Lung microvascular endothelial cell (primary cell): Measurements from ENCODE around the gene ATP2B3. TPM values are rescaled to one million over a fixed set of nuclear protein-coding genes. Genes with fewer than 3 reads are reported as not detected.

Experiments used
- DNase-seq, 2 donors: peaks; one replicate each; pipeline versions ENCODE4 v3.0.0 to v3.0.0-alpha.2; 2010; ENCODE audit warnings: low read depth in 2 of 2
- total RNA-seq: library from RNA; depleted of rRNA; stranded (reverse); fragments of >200 nt; gene quantifications from 2 replicates; pipeline ENCODE4 v1.2.1, GENCODE V29; 2014

ATP2B3 gene
- total RNA-seq, 1 donor from 2014 or later, result not detected

DNA sequence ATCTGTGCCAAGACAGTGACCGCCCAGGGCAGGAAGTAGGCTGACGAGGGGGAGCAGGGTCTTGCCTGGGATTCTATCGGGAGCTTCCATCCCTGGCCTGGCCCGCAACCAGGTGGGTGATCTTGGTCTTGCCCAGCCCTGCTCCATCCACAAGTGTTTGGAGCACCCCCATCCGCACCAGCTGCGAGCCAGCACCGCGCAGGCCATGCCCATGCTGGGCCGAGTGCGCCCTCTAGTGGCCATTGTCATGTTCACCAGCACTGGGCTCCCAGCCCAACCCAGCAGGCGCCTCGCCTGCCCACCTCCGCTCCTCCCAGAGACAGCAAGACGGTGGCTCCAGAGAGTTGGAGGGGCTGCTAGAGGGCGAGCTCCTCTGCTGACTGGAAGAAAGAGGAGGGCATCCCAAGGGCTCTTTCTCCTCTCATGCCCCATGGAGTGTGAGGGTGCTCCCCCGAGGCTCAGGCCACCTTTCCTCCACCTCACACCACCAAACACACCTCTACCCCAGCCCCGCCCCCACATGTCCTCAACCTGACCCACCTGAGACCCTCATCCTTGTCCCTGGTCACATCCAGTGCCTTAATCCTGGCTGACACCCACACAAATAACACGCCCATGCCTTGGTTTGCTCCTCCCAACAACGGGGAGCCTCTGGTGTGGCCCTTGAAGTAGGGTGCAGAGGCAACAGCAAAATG, 9.8 kb upstream of the ATP2B3 start:
- peak; percentile 65 to 78 for DNase-seq

DNA sequence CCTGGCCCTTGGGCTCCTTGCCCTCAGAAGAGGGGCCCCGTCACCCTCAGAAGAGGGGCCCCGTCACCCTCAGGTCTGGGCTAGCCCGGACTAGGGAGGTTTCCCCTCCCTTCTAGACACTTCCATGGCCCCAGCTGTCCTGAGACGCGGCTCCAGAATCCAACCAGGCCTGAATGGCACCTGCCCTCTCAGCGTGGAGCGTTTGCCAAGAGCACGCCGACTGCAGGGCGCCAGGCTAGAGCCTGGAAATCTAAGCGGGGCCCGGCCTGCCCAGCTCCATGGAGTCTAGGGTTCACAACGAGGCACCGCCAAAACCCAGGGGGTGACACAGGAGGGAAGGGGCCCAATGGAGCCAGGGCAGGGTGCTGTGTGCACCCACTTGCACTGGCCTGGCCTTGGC, 7.8 kb upstream of the ATP2B3 start:
- no peak for DNase-seq

DNA sequence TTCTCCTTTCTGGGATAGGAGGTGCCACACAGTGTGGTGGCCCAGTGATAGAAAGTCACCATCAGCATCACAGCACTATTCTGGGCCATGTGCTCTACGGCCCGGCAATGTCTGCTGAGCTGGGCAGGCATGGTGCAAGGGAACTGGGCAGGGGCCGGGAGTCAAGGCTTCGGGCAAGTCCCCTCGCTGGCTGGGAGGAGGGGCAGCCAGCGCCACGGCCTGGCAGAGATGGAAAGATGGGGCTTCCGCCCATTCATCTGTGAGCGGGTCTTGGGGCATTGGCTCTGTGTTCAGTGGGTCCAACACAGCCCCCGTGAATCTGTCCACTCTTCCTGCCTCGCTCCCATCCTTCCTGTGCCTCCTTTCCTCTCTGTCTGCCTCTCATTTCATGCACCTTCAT, 7.1 kb upstream of the ATP2B3 start:
- no peak for DNase-seq

DNA sequence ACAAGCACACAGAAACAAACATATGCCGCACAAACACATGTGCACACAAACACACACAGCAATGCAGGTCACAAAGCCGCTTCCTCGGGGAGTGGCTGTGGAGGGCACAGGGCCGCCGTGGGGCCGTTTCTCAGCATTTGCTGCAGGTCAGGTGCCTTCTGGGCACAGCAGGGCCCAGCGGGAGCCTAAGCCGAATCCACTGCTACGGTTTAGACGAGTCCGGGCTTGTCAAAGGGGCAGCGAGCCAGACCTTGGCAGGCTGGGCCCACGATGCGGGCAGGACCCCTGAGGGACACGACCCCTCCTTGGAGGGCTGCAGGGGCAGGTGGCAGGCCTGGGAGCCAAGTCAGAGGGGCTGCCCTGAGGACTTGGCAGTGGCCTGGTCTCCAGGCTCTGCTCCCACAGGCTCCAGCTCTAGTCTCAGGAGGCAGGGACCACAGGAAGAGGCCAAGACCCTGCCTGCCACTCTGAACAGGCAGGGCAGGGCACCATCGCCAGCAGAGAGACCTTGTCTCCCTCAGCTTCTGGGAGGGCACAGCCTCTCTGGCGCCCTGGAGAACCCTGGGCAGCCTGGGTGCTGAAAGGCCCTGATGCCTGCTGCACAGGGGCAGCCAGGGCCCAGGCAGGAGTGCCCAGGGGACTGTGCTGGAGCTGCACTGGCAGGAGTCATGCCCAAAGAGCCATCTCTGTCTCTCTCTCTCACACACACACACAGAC, 5.5 kb upstream of the ATP2B3 start:
- no peak for DNase-seq

DNA sequence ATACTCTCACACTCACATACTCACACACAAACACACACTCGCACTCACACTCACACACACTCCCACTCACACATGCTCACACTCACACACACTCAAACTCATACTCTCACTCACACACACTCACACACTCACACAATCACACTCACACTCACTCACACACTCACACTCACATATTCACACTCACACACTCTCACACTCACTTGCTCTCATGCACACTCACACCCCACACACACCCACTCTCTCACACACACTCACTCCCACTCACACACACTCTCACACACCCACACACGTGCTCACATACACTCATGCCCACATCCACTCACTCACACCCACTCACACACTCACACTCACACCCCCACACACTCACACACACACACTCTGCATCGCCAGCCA, 4.9 kb upstream of the ATP2B3 start:
- DNase-seq, result no peak

DNA sequence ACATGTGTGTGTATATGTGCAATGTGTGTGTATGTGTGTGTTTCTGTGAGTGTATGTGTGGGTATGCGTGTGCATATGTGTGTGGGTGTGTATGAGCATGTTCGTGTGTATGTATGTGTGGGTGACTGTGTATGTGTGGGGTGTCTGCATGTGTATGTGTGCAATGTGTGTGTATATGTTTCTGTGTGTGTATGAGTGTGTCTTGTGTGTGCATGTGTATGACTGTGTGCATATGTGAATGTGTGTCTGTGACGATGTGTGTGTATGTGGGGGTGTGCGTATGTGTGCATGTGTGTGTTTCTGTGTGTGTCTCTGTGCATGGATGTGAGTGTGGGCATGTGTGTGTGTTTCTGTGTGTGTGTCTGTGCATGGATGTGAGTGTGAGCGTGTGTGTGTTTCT, 4.2 kb upstream of the ATP2B3 start:
- DNase-seq, result no peak

DNA sequence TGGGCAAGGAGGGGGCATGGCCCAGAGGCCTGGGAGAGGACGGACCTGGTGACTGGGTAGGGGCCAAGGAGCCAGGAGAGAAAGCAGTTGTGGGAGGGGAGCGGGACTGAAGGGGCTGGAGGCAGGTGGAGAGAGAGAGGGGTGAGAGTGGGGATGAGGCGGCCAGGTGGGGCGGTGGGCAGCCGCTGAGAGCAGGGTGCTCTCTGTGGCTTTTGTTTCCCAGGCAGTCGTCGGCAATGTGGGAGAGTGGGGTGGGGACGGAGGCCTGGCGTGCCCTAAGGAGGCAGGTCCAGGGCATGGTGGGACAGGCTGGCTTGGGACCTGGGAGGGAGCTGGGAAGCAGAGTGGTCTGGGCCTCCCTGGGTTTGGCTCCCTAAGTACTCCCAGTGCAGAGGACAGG, 3.2 kb upstream of the ATP2B3 start:
- DNase-seq, result no peak

DNA sequence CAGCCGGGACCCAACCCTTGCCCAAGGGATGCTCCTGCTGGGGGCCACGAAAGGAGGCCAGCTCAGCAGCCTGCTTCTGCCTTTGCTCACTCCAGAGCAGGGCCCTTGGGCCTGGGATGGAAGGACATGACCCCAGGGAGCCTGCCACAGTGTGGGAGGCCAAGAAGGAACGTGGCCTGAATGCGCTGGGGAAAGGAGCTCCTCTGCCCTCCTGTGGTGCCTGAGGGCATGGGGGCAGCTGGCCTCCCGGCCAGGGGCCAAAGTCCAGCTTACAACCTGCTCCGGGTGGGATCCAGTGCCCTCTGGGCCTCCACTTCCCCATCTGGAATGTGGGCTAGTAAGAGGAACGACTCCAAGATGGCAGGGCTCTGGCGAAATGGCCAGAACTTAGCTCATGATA, 2.0 kb upstream of the ATP2B3 start:
- no peak for DNase-seq

DNA sequence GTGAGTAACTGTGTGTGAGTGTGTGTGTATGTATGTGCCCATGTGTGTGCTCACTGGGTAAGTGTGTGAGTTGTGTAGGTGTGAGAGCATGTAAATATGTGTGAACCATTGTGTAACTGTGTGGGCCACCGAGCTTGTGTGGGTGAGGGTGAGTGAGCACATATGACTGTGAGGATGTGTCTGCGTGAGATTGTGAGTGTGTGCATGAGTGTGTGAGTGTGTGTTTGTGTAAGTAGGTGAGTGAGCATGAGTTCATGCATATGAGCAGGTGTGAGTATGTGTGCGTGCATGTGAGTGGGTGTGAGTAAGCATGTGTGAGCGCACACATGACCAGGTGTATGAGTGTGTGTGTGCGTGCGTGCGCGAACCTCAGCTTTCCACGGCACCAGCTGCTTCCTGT, 1.4 kb upstream of the ATP2B3 start:
- DNase-seq, result no peak

DNA sequence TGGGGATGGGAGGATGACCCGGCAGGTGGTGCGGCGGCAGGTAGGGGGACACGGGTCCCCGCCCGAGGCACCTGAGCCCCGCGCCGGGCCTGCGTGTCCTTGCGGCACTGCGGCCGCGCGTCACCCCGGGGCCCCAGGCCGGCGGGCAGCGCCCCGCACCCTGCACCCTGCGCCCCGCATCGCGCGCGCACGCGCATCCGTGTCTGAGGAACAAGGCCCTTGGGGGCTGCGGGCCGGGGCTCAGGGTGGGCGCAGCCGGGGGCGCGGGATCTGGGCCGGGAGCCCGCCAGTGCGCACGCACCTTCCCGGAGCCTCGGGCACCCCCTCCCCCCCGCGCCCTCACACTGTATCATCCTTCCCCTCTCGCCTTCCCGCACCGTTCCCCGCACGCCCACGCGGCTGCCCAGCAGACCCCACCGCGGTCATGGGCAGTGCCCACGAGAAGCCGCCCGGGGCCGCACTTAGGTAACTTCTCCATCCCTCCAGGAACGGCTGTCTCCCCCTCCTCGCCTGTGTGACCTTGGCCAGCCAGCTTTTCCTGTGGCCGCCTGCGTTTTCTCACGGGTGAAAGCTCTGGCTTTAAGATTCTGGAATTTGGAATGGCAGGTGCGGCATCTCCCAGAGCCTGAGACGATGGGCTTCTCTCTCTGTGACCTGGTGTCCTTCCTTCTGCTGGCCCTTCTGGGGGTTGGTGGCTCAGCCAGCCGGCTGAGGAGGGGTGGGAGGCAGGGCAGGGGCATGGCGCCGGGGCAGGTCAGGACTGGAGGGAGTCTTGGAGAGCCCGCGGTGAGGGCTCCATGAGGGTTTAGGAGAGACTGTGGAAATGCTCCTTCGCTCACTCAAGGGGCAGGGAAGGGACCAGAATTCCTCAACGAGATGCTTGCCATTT, 748 bp downstream of the ATP2B3 start:
- DNase-seq, result no peak

DNA sequence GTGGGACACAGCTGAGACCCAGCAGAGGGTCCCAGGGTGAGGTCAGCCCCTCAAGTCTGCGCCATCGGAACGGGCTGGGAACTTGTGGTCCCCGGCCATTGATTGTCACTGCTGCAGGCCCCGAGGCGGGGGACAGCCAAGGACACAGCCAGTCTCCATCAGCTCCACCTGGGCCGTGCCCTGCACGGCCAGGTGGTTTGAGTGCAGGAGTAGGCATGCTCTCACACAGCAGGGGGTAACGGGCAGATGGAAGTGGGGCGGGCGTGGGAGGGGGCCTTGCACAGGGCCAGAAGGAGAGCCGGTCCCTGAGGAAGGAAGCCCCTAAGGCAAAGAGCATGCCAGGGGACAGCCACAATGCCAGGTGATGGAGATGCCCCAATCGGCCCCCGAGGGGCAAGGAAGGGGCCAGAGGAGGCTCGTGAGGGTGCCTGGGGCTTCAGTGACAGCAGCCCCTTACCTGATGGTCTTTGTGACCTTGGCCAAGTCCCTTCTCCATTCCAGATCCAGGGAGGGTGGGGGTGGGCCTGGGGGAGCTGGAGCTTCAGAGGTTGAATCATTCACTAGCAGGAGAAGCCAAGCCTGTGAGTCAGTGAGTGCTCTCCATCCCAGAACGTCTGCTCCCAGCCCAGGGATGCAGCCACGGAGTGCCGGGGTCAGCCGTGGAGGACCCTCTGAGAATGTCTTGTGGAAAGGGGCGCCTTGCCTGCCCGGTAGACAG, 2.3 kb downstream of the ATP2B3 start:
- no peak for DNase-seq

DNA sequence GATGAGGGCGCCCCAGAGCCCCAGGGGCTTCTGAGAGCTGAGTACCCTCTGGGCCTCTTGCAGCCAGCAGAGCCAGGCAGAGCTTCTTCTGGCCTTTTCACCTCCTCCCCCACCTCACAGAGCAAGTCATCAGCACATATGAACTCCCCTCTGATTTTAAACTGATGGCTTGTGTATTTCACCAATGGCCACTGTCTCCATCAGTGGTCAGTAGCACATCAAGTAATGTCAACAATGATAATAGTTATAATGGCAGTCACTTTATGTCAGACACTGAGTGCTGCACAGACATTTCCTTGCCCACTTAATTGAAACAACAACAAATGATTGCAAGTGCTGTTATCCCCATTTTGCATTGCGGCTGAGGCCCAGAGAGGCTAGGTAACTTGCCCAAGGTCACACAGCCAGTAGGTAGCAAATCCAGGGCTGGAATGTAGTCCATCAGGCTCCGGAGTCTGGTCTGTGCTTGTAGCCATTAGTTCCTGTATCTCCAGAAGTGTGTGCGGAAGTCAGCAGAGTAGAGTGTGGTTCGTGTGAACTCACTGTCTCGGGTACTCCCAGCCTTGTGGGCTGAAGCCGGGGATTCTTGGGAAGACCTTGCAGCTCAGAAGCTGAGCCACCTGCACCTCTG, 3.0 kb downstream of the ATP2B3 start:
- DNase-seq, result no peak

DNA sequence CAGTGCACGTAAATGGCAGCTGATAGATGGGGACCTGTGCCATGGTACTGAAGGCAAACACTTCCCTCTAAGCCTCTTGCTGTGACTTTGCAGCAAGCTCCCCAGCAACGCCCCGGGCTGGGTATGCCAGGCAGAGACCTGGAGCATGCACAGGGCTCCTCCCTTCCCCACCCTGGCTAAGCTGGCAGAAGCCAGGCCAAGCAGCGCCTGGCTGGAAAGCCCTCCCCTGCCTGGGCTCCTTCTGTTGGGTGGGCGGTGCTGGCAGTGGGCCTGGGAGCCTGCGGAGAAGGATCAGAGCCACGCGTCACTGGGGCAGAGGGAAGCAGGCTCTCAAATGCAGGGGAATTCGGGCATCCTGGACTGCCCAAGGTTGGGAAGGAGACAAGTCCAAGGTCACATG, 3.6 kb downstream of the ATP2B3 start:
- DNase-seq, result no peak

DNA sequence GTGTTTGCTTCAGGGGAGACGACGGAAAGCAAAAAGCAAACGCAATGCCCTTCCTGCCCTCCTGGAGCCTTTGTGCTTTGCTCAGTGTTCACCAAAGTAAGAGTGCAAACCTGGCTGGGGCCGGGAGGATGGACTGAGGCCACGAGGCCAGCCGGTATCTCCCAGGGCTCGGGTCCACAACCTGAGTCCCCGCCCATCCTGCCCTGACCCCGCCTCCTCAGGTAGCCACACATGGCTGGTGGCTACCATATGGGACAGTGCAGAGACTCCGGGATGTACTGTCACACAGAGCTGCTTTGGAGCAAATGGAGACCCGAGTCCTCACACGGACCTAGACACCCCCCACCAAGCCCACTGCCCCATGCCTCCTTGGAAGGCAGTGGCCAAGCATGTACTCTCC, 4.8 kb downstream of the ATP2B3 start:
- no peak for DNase-seq

DNA sequence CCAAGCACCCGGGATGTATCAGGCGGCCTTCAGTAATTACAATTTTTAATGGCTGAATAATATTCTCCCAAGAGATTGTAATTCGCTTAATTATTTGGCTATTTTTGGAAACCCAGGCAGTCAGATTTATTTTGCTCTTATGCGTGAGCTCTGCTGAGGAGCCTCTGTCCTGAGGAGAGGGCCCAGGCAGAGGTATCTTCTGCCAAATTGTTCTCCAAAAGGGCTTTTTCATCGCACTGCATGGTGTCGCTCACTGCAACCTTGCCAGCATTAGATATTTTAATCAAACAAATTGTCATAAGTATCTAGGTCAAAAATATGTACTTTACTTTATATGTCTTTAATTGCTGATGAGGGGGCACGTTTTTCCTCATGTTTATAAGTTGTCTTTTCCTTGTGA, 5.8 kb downstream of the ATP2B3 start:
- DNase-seq, result no peak

DNA sequence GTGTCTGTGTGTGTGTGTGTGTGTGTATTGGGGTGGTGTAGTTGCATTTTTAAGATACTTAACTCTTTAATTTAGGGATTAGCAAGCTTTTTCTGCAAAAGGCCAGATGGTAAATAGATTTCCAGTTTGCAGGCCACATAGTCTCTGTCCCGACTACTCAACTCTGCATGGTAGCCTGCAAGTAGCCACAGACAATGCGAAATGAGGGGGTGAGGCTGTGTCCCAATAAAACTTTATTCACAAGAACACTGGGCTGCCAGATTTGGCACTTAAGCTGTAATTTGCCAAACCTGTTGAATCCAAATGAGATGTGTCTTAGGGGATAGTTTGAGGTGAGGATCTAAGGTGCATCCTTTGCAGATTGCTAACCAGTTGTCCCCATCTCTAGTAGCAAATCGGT, 6.8 kb downstream of the ATP2B3 start:
- DNase-seq, result no peak

DNA sequence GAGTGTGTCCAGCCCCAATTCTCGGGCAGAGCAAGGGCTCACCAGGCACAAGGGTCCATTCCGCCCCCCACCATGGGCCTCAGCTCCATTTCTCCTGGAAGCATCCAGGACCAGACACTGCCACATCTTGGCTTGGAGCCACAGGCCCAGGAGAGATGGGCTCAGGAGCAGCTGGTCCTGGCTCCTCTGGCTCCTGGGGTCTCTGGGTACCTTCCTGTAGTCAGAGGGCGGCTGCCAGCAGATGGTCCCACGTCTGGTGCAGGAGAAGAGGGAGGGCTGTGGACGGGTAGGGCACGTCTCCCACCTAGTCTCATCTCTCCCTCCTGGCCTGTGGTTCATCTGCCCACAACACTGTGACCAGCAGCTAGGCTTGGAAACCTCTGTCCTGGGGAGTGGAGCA, 8.0 kb downstream of the ATP2B3 start:
- no peak for DNase-seq

DNA sequence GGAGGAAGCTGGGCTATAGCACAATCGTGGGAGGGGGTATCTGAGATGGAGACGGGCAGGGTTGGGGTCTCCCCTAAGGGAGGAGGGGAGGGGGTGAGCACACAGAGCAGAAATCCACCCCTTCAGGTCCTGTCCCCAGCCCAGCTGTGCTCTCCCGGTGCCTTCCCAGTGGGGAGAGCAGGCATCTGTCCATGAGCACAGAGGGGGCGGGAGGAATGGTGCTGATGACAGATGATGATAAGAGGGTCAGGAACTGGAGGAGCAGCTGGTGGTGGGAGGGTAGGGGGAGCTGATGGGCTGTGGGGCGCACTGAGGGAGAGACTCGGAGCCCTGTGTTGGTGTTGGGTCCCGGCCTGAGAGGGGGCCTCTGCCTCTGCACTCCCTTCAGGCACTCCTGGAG, 8.6 kb downstream of the ATP2B3 start:
- DNase-seq, result no peak

DNA sequence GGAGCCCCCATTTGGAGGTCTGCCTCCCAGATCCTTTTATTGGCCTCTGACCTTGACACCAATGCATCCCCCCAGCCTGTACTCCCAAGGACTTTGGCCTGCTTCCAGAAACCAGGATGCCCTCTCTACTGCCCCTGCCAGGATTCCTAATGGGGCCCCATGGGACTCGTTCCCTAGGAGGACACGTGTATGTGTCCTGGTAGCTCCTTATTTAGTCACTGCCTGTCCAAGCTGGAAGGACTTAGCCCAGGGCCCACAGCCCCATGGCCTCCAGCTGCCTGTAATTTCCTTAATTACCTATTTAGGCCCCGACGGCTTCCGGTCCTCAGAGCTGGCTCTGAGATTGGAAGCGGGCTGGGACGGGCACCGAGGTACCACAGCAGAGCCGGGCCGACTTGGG, 9.4 kb downstream of the ATP2B3 start:
- no peak for DNase-seq

DNA sequence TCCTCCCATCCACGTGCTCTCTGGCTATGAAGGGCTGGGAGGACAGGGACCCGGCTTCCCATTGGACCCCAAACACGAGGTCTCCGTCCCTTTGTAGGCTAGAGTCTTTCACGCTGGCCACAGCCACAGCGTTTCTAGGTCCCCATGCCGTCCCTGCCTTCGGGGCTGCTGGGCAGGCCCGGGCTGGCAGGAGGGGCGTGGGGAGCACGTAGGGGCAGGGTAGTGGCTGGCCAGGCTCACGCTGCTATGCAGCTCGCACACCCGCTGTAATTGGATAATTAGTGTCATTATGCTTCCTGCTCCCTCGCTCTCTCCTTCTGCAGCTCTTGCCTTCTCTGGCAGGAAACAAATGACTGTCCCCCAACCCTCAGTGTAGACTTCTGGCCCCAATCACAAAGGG, 9.8 kb downstream of the ATP2B3 start:
- DNase-seq, result no peak

DNA sequence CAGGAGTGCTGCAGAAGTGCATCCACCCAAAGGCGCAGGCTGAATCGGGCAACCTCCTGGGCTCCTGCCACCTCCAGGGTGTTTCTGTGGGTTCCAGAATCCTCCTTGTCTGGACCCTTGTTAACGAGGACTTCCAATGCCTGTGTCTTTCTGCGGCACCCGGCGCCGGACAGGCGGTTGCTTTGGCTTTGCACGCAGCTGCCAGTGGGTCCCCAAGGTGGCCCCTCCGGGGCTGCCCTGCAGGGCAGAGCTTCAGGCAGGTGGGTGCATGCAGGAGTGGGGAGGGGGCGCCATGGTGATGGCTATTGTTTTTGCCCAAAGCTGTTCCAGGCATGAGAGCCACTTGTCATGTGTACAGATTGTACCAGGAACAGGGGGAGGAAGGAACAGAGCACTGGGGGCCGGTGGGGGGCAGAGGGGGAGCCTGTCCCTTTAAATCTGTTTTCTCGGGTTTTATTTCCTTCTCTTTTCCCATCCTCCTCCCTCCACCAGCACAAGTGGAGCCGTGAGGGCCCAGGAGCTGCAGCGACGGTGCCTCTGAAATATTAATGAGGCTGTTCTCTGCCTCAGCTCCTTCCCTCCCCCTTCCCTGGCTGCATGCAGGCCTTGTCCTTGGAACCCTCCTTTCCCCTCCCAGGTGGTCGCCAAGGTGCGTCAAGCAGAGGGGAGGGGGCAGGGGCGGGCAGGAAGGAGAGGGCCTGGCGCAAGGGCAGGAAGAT, 13.1 kb downstream of the ATP2B3 start:
- no peak for DNase-seq
